H9 (cell line): ENCODE results near the gene HCRTR1. TPM values are rescaled to one million over a fixed set of nuclear protein-coding genes. Genes with fewer than 3 reads are reported as not detected.

ENCODE experiments used
- DNase-seq: peaks from one replicate; pipeline ENCODE4 v3.0.0-alpha.2; 2017
- H2AFZ ChIP-seq: one replicate; pipeline ENCODE4 v1.6.1; 2013; ENCODE audit warnings: mild to moderate bottlenecking, low read length, control low read depth, moderate library complexity
- H2AK5ac ChIP-seq: 2 replicates; pipeline ENCODE4 v1.6.1; 2013; ENCODE audit warnings: low read length, control low read depth, mixed read lengths; ENCODE audit not compliant: insufficient read length
- H2BK120ac ChIP-seq: one replicate; pipeline ENCODE4 v1.6.1; 2013; ENCODE audit warnings: low read depth, mild to moderate bottlenecking, low read length, control low read depth, inconsistent platforms; ENCODE audit not compliant: poor library complexity, severe bottlenecking
- H2BK12ac ChIP-seq: 2 replicates; pipeline ENCODE4 v1.6.1; 2013; ENCODE audit warnings: low read length, control low read depth, mixed read lengths, low read depth; ENCODE audit not compliant: insufficient read length
- H2BK15ac ChIP-seq: 2 replicates; pipeline ENCODE4 v1.6.1; 2013; ENCODE audit warnings: low read depth, low read length, control low read depth
- H2BK20ac ChIP-seq: one replicate; pipeline ENCODE4 v1.6.1; 2013; ENCODE audit warnings: low read depth, mild to moderate bottlenecking, low read length, control low read depth, inconsistent platforms; ENCODE audit not compliant: poor library complexity, severe bottlenecking
- H2BK5ac ChIP-seq: 2 replicates; pipeline ENCODE4 v1.6.1; 2013; ENCODE audit warnings: low read length, control low read depth, mixed read lengths; ENCODE audit not compliant: insufficient read length
- H3K14ac ChIP-seq: 2 replicates; pipeline ENCODE4 v1.6.1; 2013; ENCODE audit warnings: low read length, control low read depth; ENCODE audit not compliant: insufficient read depth
- H3K18ac ChIP-seq: 2 replicates; pipeline ENCODE4 v1.6.1; 2013; ENCODE audit warnings: low read depth, mild to moderate bottlenecking, mixed read lengths, low read length, control low read depth; ENCODE audit not compliant: insufficient read length
- H3K23ac ChIP-seq: 2 replicates; pipeline ENCODE4 v1.6.1; 2013; ENCODE audit warnings: low read length, control low read depth, mixed read lengths, low read depth; ENCODE audit not compliant: insufficient read length
- H3K23me2 ChIP-seq: 2 replicates; pipeline ENCODE4 v1.6.1; 2013; ENCODE audit warnings: low read depth, mild to moderate bottlenecking, mixed read lengths, low read length, control low read depth; ENCODE audit not compliant: insufficient read length, poor library complexity, severe bottlenecking
- H3K27ac ChIP-seq: 2 replicates; pipeline ENCODE4 v1.5.1; 2013; ENCODE audit warnings: low read length, control low read depth, mixed read lengths, low read depth; ENCODE audit not compliant: insufficient read length
- H3K27me3 ChIP-seq: 2 replicates; pipeline ENCODE4 v1.6.1; 2013; ENCODE audit warnings: low read length, control low read depth, inconsistent platforms; ENCODE audit not compliant: insufficient read depth
- H3K4ac ChIP-seq: 2 replicates; pipeline ENCODE4 v1.6.1; 2013; ENCODE audit warnings: low read depth, mild to moderate bottlenecking, control low read depth, inconsistent platforms, low read length, moderate library complexity
- H3K4me1 ChIP-seq: 2 replicates; pipeline ENCODE4 v1.6.1; 2013; ENCODE audit warnings: low read length, control low read depth, inconsistent platforms; ENCODE audit not compliant: insufficient read depth
- H3K4me2 ChIP-seq: 2 replicates; pipeline ENCODE4 v1.6.1; 2013; ENCODE audit warnings: low read length, control low read depth, mixed read lengths; ENCODE audit not compliant: insufficient read length, insufficient read depth
- H3K56ac ChIP-seq: 2 replicates; pipeline ENCODE4 v1.6.1; 2013; ENCODE audit warnings: low read depth, mild to moderate bottlenecking, mixed read lengths, low read length, control low read depth; ENCODE audit not compliant: insufficient read length
- H3K79me1 ChIP-seq: 2 replicates; pipeline ENCODE4 v1.6.1; 2013; ENCODE audit warnings: low read depth, mild to moderate bottlenecking, moderate library complexity, low read length, control low read depth, inconsistent platforms; ENCODE audit not compliant: insufficient read depth, poor library complexity, severe bottlenecking
- H3K79me2 ChIP-seq: 2 replicates; pipeline ENCODE4 v1.6.1; 2013; ENCODE audit warnings: low read length, control low read depth, inconsistent platforms; ENCODE audit not compliant: insufficient read depth
- H3K9ac ChIP-seq: 2 replicates; pipeline ENCODE4 v1.6.1; 2013; ENCODE audit warnings: low read length, control low read depth, mixed read lengths; ENCODE audit not compliant: insufficient read length; ENCODE audit errors: extremely low read depth
- H3K9me3 ChIP-seq: one replicate; pipeline ENCODE4 v1.6.1; 2013; ENCODE audit warnings: low read depth, low read length, inconsistent platforms; ENCODE audit not compliant: control insufficient read depth
- H3T11ph ChIP-seq: one replicate; pipeline ENCODE4 v1.6.1; 2013; ENCODE audit warnings: mild to moderate bottlenecking, low read length, control low read depth, inconsistent platforms
- H4K20me1 ChIP-seq: one replicate; pipeline ENCODE4 v1.6.1; 2013; ENCODE audit not compliant: control insufficient read depth, insufficient read length, insufficient read depth
- H4K5ac ChIP-seq: 2 replicates; pipeline ENCODE4 v1.6.1; 2013; ENCODE audit warnings: low read depth, mild to moderate bottlenecking, mixed read lengths, low read length, control low read depth; ENCODE audit not compliant: insufficient read length
- H4K8ac ChIP-seq: replicated peaks from 2 replicates; pipeline ENCODE4 v1.6.1; 2013; ENCODE audit warnings: low read length, control low read depth, mixed read lengths, low read depth; ENCODE audit not compliant: insufficient read length
- H4K91ac ChIP-seq: 2 replicates; pipeline ENCODE4 v1.6.1; 2013; ENCODE audit warnings: low read depth, mild to moderate bottlenecking, moderate library complexity, mixed read lengths, low read length, control low read depth; ENCODE audit not compliant: insufficient read length
- H3K27ac Mint-ChIP-seq, 3 experiments: 2 replicates in 2 of 3; 3 replicates in 1 of 3; pipeline ENCODE4 v1.8.0; 2020 to 2021; ENCODE audit warnings: mixed read lengths in 3 of 3, mild to moderate bottlenecking in 1 of 3, moderate library complexity in 1 of 3
- H3K27me3 Mint-ChIP-seq: 2 replicates; pipeline ENCODE4 v1.8.0; 2021; ENCODE audit warnings: low read depth, mild to moderate bottlenecking, moderate library complexity, mixed read lengths
- H3K36me3 Mint-ChIP-seq, 3 experiments: 2 replicates in 2 of 3; 3 replicates in 1 of 3; pipeline ENCODE4 v1.8.0; 2020 to 2021; ENCODE audit warnings: low read depth in 3 of 3, mixed read lengths in 3 of 3; ENCODE audit not compliant: insufficient read depth in 1 of 3
- H3K4me1 Mint-ChIP-seq, 2 experiments: 2 replicates each; pipeline ENCODE4 v1.8.0; 2020; ENCODE audit warnings: mixed read lengths in 2 of 2
- H3K4me3 Mint-ChIP-seq, 2 experiments: 2 replicates in 1 of 2; 3 replicates in 1 of 2; pipeline ENCODE4 v1.8.0; 2020 to 2021; ENCODE audit warnings: mild to moderate bottlenecking in 2 of 2, mixed read lengths in 2 of 2, moderate library complexity in 1 of 2
- H3K9me3 Mint-ChIP-seq, 2 experiments: 2 replicates in 1 of 2; 3 replicates in 1 of 2; pipeline ENCODE4 v1.8.0; 2020; ENCODE audit warnings: mild to moderate bottlenecking in 2 of 2, mixed read lengths in 2 of 2, moderate library complexity in 1 of 2
- WGBS: extraction: QIAGEN DNeasy Blood & Tissue Kit; methylation state at CpG from one replicate; pipeline ENCODE4 v1.1.7; 2013; ENCODE audit warnings: missing lambda C conversion rate, low lambda C conversion rate, mixed read lengths; ENCODE audit not compliant: insufficient read length; ENCODE audit errors: extremely low coverage; 5-methylcytosine and 5-hydroxymethylcytosine counted together
- total RNA-seq: library from RNA; stranded (reverse); gene quantifications from 2 replicates; pipeline ENCODE4 v1.2.1, GENCODE V29; 2021
- TF ChIP-seq, protein P1 (sequence below): fragments of 200-600 bp; sonication (generic); conservative IDR thresholded peaks from 3 replicates; pipeline ENCODE4 v1.8.0; 2021; ENCODE audit warnings: antibody characterized with exemption, mild to moderate bottlenecking

The HCRTR1 gene
- total RNA-seq, 1 experiment from 2014 or later: not detected

DNA sequence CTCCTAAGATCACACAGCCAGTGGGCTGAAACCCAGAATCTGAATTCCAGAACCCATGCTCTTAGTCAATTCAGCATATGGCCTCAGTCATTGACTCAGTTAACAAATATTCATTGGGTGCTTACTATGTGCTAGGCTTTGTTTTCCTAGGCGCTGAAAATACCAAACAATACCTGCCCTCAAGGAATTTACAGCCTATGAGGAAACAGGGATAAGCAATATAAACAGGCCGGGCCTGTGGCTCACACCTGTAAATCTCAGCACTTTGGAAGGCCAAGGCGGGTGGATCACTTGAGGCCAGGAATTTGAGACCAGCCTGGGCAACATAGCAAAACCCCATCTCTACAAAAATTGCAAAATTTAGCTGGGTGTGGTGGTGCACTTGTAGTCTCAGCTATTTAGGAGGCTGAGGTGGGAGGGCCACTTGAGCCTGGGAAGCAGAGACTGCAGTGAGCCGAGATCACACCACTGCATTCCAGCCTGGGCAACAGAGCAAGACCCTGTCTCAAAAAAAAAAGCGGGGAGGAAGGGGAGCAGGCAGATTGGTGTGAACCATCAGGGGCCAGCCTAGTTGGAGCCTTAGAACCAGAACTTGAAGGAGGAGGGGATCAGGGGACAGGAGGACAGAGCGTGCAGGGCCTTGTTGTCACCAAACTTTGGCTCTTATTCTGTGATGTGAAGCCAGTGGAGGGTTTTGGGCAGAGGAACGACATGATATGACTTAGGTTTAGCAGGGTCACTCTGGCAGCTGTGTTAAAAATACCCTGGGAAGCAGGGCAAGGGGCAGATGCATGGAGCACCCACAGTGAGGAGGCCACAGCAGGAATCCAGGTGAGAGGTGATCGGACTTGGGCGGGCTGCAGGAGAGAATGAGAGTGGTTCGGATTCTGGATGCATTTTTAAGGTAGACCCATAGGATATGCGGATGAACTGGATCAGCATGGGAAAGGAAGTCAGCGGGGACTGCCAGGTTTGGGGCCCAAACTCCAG is 35.4 kb upstream of the HCRTR1 start:
- no CpG with 5 or more reads among the region's 12 CpGs for WGBS
- H3K4me1 Mint-ChIP-seq: peaks cover 17 to 27% of the 10 kb centered on the region in 2 experiments
- Histone ChIP-seq H3K79me2 (no peaks in the 10 kb centered on the region), H3K27me3 (no peaks in the 10 kb centered on the region), H3K56ac (no peak overlapping the region), H3T11ph (no peak overlapping the region), H3K4me1 (peaks cover 10% of the 10 kb centered on the region; the same call in 1 of the 2 replicates), H3K79me1 (no peaks in the 10 kb centered on the region), H3K9ac (no peak overlapping the region), H3K9me3 (no peaks in the 10 kb centered on the region), H3K4ac (no peak overlapping the region), H2BK5ac (no peak overlapping the region), H3K4me2 (peak overlapping the region; percentile 15), H3K23ac (no peak overlapping the region), H2BK12ac (no peak overlapping the region), H2BK120ac (no peak overlapping the region), H2AK5ac (no peak overlapping the region), H4K8ac (no peak overlapping the region), H4K20me1 (no peaks in the 10 kb centered on the region), H2BK20ac (no peak overlapping the region), H3K23me2 (no peaks in the 10 kb centered on the region), H4K91ac (no peak overlapping the region), H2AFZ (no peak overlapping the region), H3K14ac (no peak overlapping the region; the same call in 1 of the 2 replicates), H2BK15ac (no peak overlapping the region), H3K18ac (no peak overlapping the region), H4K5ac (no peak overlapping the region), H3K27ac (no peak overlapping the region)
- H3K36me3 Mint-ChIP-seq: no peaks in the 10 kb centered on the region
- peaks cover 2% of the 10 kb centered on the region for H3K27me3 Mint-ChIP-seq
- H3K4me3 Mint-ChIP-seq: peak overlapping the region in 1 of 2 experiments; percentile 27; a peak in 1 of 5 replicates
- peak overlapping the region; percentile 10 to 44 (median 42); a peak in 4 of 7 replicates for H3K27ac Mint-ChIP-seq
- TF ChIP-seq, protein P1, sequence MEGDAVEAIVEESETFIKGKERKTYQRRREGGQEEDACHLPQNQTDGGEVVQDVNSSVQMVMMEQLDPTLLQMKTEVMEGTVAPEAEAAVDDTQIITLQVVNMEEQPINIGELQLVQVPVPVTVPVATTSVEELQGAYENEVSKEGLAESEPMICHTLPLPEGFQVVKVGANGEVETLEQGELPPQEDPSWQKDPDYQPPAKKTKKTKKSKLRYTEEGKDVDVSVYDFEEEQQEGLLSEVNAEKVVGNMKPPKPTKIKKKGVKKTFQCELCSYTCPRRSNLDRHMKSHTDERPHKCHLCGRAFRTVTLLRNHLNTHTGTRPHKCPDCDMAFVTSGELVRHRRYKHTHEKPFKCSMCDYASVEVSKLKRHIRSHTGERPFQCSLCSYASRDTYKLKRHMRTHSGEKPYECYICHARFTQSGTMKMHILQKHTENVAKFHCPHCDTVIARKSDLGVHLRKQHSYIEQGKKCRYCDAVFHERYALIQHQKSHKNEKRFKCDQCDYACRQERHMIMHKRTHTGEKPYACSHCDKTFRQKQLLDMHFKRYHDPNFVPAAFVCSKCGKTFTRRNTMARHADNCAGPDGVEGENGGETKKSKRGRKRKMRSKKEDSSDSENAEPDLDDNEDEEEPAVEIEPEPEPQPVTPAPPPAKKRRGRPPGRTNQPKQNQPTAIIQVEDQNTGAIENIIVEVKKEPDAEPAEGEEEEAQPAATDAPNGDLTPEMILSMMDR: no peak
- no peak for DNase-seq
- H3K9me3 Mint-ChIP-seq: no peaks in the 10 kb centered on the region
